GM23338 (cell line): ENCODE measurements around the gene CAPN15. TPM values are rescaled to one million over a fixed set of nuclear protein-coding genes. Genes with fewer than 3 reads are reported as not detected.

Experiments used
- ATAC-seq: fragments of 200-7000 bp; cut with Tn5 transposase; 3 replicates; pipeline ENCODE4 v1.9.1; 2020
- DNase-seq: peaks from one replicate; pipeline ENCODE4 v3.0.0-alpha.2; 2015; ENCODE audit warnings: low spot score
- H2AFZ ChIP-seq: fragments of 200-600 bp; sonication (generic); 2 replicates; pipeline ENCODE4 v1.8.0; 2016; ENCODE audit warnings: antibody characterized with exemption, mild to moderate bottlenecking, moderate library complexity
- H3F3A ChIP-seq: fragments of 200-600 bp; sonication (generic); replicated peaks from 2 replicates; pipeline ENCODE4 v1.8.0; 2017; ENCODE audit warnings: antibody characterized with exemption, mixed run types, low read depth
- H3K27ac ChIP-seq: fragments of 200-600 bp; sonication (generic); 2 replicates; pipeline ENCODE4 v1.6.1; 2016; ENCODE audit warnings: low read depth
- H3K27me3 ChIP-seq: fragments of 200-600 bp; sonication (generic); 2 replicates; pipeline ENCODE4 v1.8.0; 2016; ENCODE audit warnings: mild to moderate bottlenecking, mixed run types, moderate library complexity; ENCODE audit not compliant: insufficient read depth
- H3K36me3 ChIP-seq: fragments of 200-600 bp; sonication (generic); 2 replicates; pipeline ENCODE4 v1.8.0; 2016; ENCODE audit warnings: mild to moderate bottlenecking; ENCODE audit not compliant: insufficient read depth
- H3K4me1 ChIP-seq: fragments of 200-600 bp; sonication (generic); 2 replicates; pipeline ENCODE4 v1.8.0; 2016; ENCODE audit warnings: mild to moderate bottlenecking, moderate library complexity; ENCODE audit not compliant: insufficient read depth
- H3K4me2 ChIP-seq: fragments of 200-600 bp; sonication (generic); 2 replicates; pipeline ENCODE4 v1.7.1; 2017; ENCODE audit warnings: mixed run types
- H3K4me3 ChIP-seq: fragments of 200-600 bp; sonication (generic); 2 replicates; pipeline ENCODE4 v1.6.1; 2016; ENCODE audit warnings: mixed run types
- H3K79me2 ChIP-seq: fragments of 200-600 bp; sonication (generic); replicated peaks from 2 replicates; pipeline ENCODE4 v1.8.0; 2017; ENCODE audit warnings: mild to moderate bottlenecking; ENCODE audit not compliant: insufficient read depth
- H3K9me2 ChIP-seq: fragments of 200-600 bp; sonication (generic); 2 replicates; pipeline ENCODE4 v1.8.0; 2017; ENCODE audit not compliant: insufficient read depth
- H4K20me1 ChIP-seq: fragments of 200-600 bp; sonication (generic); replicated peaks from 2 replicates; pipeline ENCODE4 v1.8.0; 2017; ENCODE audit warnings: mild to moderate bottlenecking; ENCODE audit not compliant: insufficient read depth
- H3K27ac Mint-ChIP-seq: 2 replicates; pipeline ENCODE4 v1.8.0; 2020; ENCODE audit warnings: inconsistent platforms, mild to moderate bottlenecking, moderate library complexity, mixed read lengths
- H3K27me3 Mint-ChIP-seq: 3 replicates; pipeline ENCODE4 v1.8.0; 2022; ENCODE audit warnings: low read depth, mild to moderate bottlenecking, moderate library complexity, mixed read lengths, inconsistent platforms; ENCODE audit not compliant: insufficient read depth, poor library complexity
- H3K36me3 Mint-ChIP-seq: 3 replicates; pipeline ENCODE4 v1.8.0; 2021; ENCODE audit warnings: low read depth, mild to moderate bottlenecking, inconsistent platforms, moderate library complexity, mixed read lengths
- H3K4me1 Mint-ChIP-seq: 3 replicates; pipeline ENCODE4 v1.8.0; 2020; ENCODE audit warnings: mild to moderate bottlenecking, inconsistent platforms, mixed read lengths
- H3K4me3 Mint-ChIP-seq: 3 replicates; pipeline ENCODE4 v1.8.0; 2021; ENCODE audit warnings: moderate library complexity, mild to moderate bottlenecking, inconsistent platforms, mixed read lengths
- H3K9me3 Mint-ChIP-seq: 3 replicates; pipeline ENCODE4 v1.8.0; 2020; ENCODE audit warnings: moderate library complexity, mild to moderate bottlenecking, inconsistent platforms, mixed read lengths
- CREB1 ChIP-seq: fragments of 250-450 bp; sonication (Bioruptor Pico); IDR thresholded peaks from 2 replicates; pipeline ENCODE4 v1.5.0; 2020; ENCODE audit warnings: low read depth, mild to moderate bottlenecking, moderate library complexity
- EZH2 ChIP-seq: fragments of 200-600 bp; sonication (generic); IDR thresholded peaks from one replicate; pipeline ENCODE4 v1.8.0; 2017; ENCODE audit warnings: antibody characterized with exemption, mild to moderate bottlenecking, low read depth; ENCODE audit not compliant: unreplicated experiment
- EZH2phosphoT487 ChIP-seq: fragments of 200-600 bp; sonication (generic); IDR thresholded peaks from one replicate; pipeline ENCODE4 v1.8.1; 2018; ENCODE audit warnings: antibody characterized with exemption; ENCODE audit not compliant: unreplicated experiment
- JUNB ChIP-seq: IDR thresholded peaks from one replicate; pipeline ENCODE4 v1.6.1; 2016; ENCODE audit warnings: antibody characterized with exemption; ENCODE audit not compliant: unreplicated experiment
- NANOG ChIP-seq: IDR thresholded peaks from 2 replicates; pipeline ENCODE4 v1.6.1; 2016; ENCODE audit warnings: antibody characterized with exemption, borderline replicate concordance
- POLR2AphosphoS5 ChIP-seq: IDR thresholded peaks from 2 replicates; pipeline ENCODE4 v1.6.1; 2016; ENCODE audit warnings: antibody characterized with exemption, low read depth
- STAT1 ChIP-seq: IDR thresholded peaks from one replicate; pipeline ENCODE4 v1.6.1; 2016; ENCODE audit warnings: antibody characterized with exemption; ENCODE audit not compliant: unreplicated experiment
- ZNF114 ChIP-seq: fragments of 250-450 bp; sonication (Bioruptor Pico); IDR thresholded peaks from 2 replicates; pipeline ENCODE4 v1.5.0; 2020; ENCODE audit warnings: mild to moderate bottlenecking, moderate library complexity
- polyA plus RNA-seq: library from polyadenylated mRNA; unstranded; fragments of >200 nt; fragmentation: Nextera tagmentation; extraction: Ambion mirVana; gene quantifications from 2 replicates; pipeline ENCODE4 v1.2.1, GENCODE V29; 2016
- total RNA-seq: library from RNA; depleted of rRNA; stranded (reverse); fragments of >200 nt; shearing (Covaris generic); gene quantifications from 2 replicates; pipeline ENCODE4 v1.2.3, GENCODE V29; 2014
- TF ChIP-seq, protein P1 (sequence below): IDR thresholded peaks from one replicate; pipeline ENCODE4 v1.6.1; 2018; ENCODE audit warnings: antibody characterized with exemption; ENCODE audit not compliant: unreplicated experiment
- TF ChIP-seq, protein P2 (sequence below), 2 experiments: fragments of 200-600 bp in 1 of 2; sonication (generic) in 1 of 2; conservative IDR thresholded peaks; 2 replicates each; pipeline versions ENCODE4 v1.5.1 to v1.6.1; 2016 to 2017; ENCODE audit warnings: antibody characterized with exemption in 2 of 2, low read depth in 2 of 2, mild to moderate bottlenecking in 2 of 2, moderate library complexity in 1 of 2

The CAPN15 gene
- total and polyA plus RNA-seq, 2 experiments from 2014 or later = 27.3 to 164 TPM

DNA sequence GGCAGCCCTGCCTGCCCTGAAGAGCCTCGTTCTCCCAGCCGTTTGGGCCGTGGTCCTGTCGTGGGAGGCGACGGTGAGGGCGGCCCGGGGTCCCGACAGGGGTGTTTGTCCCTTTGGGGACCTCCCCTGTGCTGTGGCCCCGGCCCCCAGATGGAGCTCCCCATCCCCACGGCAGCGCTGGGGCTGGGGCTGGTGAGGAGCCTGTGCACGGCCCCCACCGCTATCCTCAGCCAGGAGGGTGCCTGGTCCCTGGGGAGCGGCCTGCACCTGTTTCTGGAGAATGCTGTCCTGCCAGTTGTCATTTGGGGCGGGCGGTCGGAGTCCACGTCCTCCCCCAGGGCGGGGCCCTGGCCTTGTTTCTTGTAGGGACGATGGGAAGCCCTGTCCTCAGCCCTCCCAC, 6.6 kb downstream of the CAPN15 start:
- H3K36me3 ChIP-seq = no peaks in the 10 kb centered on the region
- no peak for ATAC-seq

DNA sequence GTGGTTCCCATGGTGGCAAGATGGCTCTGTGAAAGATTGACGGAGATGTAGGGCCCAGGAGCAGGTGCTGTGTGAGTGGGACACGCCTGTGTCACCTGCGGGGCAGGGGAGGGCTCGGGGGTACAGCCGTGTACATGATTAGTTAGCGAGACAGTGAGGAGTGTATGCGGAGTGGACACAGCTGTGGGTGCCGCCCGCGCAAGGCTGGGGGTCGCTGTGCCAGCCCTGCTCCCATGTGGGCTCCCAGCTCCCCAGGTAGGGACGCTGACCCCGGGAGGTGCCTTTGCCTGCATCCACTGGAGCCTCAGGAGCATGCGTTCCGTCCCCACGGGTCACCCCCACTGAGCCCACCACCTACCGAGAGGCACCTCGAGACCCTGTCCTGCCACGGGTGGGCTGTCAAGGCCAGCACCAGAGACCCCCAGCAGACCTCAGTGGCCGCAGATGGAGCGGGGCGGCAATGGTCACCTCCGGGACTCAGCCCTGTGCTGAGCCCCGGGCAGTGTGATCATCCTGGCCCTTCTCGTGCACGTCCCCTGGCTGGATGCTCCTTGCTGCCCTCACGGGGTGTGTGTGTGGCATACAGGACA, 7.4 kb downstream of the CAPN15 start:
- no peaks in the 10 kb centered on the region for H3K36me3 ChIP-seq
- DNase-seq = no peak
- no peak overlapping the region for H3K4me3 ChIP-seq
- H3K9me2 ChIP-seq = no peaks in the 10 kb centered on the region
- H3K36me3 Mint-ChIP-seq = peaks cover 6% of the 10 kb centered on the region
- no peak overlapping the region for H2AFZ ChIP-seq
- H3K4me1 Mint-ChIP-seq = no peaks in the 10 kb centered on the region; the same call in 2 of the 3 replicates
- H3F3A ChIP-seq = 0 out of 2 replicates have a peak, but pooled peaks cover under 1% of the 10 kb centered on the region
- H4K20me1 ChIP-seq = peaks cover 34% of the 10 kb centered on the region
- TF ChIP-seq STAT1 (no peak), POLR2AphosphoS5 (no peak), EZH2 (no peak)
- peaks cover 66% of the 10 kb centered on the region for H3K79me2 ChIP-seq
- ATAC-seq = no peak
- H3K4me3 Mint-ChIP-seq = no peak overlapping the region
- no peaks in the 10 kb centered on the region for H3K4me1 ChIP-seq
- no peak overlapping the region for H3K27ac ChIP-seq
- H3K27ac Mint-ChIP-seq = no peak overlapping the region
- no peaks in the 10 kb centered on the region for H3K9me3 Mint-ChIP-seq
- H3K27me3 Mint-ChIP-seq = no peaks in the 10 kb centered on the region
- no peaks in the 10 kb centered on the region for H3K27me3 ChIP-seq
- H3K4me2 ChIP-seq = no peak overlapping the region

More for the DNA sequence above, 6.6 kb downstream of the CAPN15 start:
- no peak overlapping the region for H3K4me3 ChIP-seq
- no peak overlapping the region for H2AFZ ChIP-seq
- Mint-ChIP-seq H3K27me3 (no peaks in the 10 kb centered on the region), H3K36me3 (peaks cover 6% of the 10 kb centered on the region), H3K27ac (no peak overlapping the region), H3K4me1 (peaks cover 5% of the 10 kb centered on the region; the same call in 1 of the 3 replicates), H3K9me3 (no peaks in the 10 kb centered on the region), H3K4me3 (no peak overlapping the region)
- H3K4me1 ChIP-seq = no peaks in the 10 kb centered on the region
- H3K27ac ChIP-seq = no peak overlapping the region
- peaks cover 69% of the 10 kb centered on the region for H3K79me2 ChIP-seq
- peaks cover 36% of the 10 kb centered on the region for H4K20me1 ChIP-seq
- H3K9me2 ChIP-seq = no peaks in the 10 kb centered on the region
- H3K4me2 ChIP-seq = no peak overlapping the region
- no peaks in the 10 kb centered on the region for H3K27me3 ChIP-seq
- H3F3A ChIP-seq = 0 out of 2 replicates have a peak, but pooled peaks cover 4% of the 10 kb centered on the region
- TF ChIP-seq JUNB (no peak), CREB1 (CRISPR knock-in tag) (no peak), NANOG (no peak), STAT1 (no peak), ZNF114 (CRISPR knock-in tag) (no peak), EZH2phosphoT487 (no peak), EZH2 (no peak)
- TF ChIP-seq, protein P1, sequence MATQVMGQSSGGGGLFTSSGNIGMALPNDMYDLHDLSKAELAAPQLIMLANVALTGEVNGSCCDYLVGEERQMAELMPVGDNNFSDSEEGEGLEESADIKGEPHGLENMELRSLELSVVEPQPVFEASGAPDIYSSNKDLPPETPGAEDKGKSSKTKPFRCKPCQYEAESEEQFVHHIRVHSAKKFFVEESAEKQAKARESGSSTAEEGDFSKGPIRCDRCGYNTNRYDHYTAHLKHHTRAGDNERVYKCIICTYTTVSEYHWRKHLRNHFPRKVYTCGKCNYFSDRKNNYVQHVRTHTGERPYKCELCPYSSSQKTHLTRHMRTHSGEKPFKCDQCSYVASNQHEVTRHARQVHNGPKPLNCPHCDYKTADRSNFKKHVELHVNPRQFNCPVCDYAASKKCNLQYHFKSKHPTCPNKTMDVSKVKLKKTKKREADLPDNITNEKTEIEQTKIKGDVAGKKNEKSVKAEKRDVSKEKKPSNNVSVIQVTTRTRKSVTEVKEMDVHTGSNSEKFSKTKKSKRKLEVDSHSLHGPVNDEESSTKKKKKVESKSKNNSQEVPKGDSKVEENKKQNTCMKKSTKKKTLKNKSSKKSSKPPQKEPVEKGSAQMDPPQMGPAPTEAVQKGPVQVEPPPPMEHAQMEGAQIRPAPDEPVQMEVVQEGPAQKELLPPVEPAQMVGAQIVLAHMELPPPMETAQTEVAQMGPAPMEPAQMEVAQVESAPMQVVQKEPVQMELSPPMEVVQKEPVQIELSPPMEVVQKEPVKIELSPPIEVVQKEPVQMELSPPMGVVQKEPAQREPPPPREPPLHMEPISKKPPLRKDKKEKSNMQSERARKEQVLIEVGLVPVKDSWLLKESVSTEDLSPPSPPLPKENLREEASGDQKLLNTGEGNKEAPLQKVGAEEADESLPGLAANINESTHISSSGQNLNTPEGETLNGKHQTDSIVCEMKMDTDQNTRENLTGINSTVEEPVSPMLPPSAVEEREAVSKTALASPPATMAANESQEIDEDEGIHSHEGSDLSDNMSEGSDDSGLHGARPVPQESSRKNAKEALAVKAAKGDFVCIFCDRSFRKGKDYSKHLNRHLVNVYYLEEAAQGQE = no peak
- TF ChIP-seq, protein P2, sequence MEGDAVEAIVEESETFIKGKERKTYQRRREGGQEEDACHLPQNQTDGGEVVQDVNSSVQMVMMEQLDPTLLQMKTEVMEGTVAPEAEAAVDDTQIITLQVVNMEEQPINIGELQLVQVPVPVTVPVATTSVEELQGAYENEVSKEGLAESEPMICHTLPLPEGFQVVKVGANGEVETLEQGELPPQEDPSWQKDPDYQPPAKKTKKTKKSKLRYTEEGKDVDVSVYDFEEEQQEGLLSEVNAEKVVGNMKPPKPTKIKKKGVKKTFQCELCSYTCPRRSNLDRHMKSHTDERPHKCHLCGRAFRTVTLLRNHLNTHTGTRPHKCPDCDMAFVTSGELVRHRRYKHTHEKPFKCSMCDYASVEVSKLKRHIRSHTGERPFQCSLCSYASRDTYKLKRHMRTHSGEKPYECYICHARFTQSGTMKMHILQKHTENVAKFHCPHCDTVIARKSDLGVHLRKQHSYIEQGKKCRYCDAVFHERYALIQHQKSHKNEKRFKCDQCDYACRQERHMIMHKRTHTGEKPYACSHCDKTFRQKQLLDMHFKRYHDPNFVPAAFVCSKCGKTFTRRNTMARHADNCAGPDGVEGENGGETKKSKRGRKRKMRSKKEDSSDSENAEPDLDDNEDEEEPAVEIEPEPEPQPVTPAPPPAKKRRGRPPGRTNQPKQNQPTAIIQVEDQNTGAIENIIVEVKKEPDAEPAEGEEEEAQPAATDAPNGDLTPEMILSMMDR (conservative IDR thresholded peaks at IDR 0.05; ENCODE audit: low read depth in 2 of 2) = no peak
- DNase-seq = no peak
